IPS DF 19.7 (cell line): ENCODE results near the gene NAA35.
"Not testable (repeated sequence)": the region's sequence is repeated elsewhere in the genome, so short reads cannot be mapped to it uniquely, and the experiment has no call there.

Source experiments
- DNase-seq: peaks from one replicate; pipeline ENCODE4 v3.0.0-alpha.2; 2013; ENCODE audit warnings: low read depth, low spot score

Gene NAA35

DNA sequence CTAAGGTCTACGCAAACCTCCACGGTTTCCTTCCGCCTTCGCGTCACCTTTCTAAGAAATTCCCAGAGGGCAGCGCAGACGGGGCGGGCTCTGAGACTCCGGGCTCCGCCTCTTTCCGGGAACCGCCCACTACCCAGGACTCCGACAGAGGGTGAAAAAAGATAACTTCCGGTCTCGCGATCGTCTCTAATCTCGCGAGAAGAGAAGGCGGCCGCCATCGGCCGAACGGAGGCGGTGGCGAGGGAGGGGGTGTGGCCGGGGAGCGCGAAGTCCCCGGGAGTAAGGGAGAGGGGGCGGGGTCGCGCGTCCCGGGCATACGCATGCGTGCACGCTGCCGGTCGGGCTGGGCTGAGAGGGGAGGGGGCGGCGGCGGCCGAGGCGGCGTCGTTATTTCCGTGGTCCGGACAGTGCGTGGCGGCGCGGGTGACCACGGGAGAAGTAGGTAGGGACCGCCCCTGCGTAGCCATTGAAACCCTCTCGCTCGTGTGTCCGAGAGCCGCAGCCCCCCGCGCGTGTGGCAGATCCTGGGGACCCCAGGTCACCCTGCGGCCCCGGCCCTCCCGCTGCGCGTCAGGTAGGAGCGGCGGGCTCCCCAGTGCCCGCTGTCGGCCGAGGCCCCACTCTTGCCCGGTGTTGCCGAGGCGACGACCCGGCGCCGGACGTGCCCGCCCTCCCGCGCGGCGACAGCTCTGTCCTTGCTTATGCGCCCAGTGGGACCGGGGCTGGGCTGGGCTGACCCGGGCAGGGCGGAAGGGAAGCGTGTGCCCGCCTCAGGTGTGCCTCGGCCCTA, at the start of gene NAA35:
NAA35 (plus strand) TSS at position 315 of the 790 bp plus-strand sequence. CDS start 1,014 bp downstream, outside the sequence.
- peak; percentile 88 for DNase-seq

DNA sequence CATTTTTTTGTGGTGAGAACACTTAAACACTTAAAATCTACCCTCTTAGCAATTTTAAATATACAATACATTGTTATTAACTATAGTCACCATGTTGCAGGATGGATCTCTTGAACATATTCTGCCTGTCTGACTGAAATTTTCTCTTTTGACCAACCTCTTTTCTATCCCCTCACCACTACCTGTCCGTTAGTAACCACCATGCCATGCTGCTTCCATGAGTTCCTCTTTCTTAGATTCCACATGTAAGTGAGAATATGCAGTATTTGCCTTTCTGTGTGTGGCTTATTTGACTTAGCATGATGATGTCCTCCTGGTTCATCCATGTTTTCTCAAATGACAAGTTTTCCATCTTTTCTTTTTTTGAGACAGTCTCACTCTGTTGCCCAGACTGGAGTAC, 48.5 kb upstream of the NAA35 start:
- no peak for DNase-seq

DNA sequence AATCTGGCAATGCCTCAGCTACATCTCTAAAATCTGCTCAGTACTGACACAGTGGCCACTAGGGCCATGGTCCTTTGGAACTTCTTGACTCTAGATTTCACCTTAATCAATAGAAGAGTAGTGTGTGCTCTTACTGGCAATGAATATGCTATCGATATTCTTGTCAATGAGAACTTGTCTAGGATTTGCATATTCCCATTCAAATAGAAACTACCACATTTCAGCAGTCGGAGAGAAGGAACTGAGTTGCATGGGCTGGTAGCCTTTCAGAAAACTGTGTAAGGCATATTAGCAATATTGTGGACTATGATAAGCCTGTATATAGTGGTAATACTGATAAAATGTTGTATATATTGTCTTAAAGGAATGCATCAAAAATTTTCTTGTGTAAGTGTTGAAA, 45.3 kb upstream of the NAA35 start:
- DNase-seq, result no peak

DNA sequence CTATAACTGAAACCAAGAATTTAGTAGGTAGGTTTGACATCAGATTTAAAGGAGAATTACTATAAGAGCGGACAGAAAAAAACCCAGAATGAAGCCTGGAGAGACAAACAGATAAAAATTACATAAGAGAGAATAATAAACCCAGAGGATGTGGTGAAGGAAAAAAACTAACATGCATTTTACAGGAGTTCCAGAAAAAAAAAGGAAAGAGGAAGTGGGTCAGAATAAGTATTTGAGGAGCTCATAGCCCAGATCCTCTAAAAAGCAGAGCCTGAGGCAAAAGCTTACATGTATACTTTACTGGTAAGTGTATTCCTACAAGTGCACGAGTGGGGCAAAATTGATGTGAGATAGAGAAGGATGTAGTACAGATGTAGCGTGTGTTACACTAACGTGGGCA, 43.1 kb upstream of the NAA35 start:
- no peak for DNase-seq

DNA sequence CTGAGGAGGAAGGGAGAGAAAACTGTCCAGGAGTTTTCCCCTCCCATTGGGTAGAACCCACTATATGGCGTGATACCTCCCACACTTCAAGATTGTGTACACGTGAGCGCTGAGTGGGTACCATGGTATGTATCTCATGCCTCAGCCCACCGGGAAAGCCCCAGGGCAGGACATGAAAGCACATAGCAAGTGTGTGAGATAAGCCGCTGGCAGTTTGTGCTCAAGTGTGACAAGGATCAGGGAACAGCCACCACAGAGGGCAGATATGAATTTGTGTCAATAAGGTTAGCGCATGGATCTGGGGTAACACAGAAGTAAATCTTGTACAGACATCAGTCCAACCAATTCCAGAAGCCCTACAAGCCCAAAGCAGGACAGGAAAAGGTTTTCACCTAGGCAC, 42.6 kb upstream of the NAA35 start:
- DNase-seq, result no peak

DNA sequence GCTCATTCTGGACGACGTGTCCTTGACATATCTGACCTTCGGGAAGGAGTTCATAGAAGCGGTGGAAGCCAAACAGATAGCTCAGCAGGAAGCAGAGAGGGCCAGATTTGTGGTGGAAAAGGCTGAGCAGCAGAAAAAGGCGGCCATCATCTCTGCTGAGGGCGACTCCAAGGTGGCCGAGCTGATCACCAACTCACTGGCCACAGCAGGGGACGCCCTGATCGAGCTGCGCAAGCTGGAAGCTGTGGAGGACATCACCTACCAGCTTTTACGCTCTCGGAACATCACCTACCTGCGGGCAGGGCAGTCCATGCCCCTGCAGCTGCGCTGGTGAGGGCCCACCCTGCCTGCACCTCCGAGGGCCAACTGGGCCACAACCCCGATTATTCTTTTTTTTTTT, 41.6 kb upstream of the NAA35 start:
- DNase-seq, result no peak

DNA sequence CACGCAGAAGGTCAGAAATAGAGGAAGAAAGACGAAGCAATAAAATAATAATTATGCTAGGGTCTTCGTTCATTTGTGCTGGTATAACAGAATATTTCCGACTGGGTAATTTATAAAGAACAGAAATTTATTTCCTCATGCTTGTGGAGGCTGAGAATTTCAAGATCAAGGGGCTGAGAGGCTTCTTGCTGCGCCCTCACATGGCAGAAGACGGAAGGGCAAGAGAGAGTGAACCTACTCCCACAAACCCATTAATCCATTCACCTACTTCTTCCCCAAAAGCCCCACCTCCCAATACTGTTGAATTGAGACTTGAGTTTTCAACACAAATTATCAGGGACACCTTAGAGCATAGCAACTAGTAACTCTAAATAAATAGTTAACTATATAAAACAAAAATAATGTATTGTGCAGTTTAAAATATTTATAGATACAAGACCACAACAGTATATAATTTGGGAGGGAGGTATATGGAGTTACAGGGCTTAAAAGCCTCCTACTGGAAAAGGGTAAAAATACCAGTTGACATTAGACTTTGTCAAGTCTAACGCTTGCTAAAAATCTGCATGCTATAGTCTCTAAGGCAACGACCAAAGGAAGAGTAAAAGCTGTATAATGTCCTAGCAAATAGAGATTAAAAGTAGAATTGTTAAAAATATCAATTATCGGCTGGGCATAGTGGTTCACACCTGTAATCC, 40.3 kb upstream of the NAA35 start:
- DNase-seq, result peak; percentile 9

DNA sequence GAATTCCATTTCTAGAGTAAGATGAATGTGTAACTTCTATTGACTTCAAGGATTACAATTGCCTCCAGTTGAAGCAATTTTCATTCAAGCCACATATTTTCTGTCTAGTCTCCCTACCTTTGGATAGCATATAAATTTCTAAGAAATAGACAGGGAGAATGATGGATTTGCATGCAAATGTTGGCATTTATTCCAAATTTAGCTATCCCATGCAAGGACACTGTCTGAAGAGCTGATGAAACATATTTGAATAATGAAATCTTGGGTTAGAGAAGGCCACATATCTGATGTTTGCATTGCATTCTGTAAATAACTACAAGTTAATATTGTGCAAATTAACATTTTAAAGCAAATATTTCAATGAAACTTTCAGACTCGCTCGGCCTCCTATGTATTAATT, 36.0 kb upstream of the NAA35 start:
- no peak for DNase-seq

DNA sequence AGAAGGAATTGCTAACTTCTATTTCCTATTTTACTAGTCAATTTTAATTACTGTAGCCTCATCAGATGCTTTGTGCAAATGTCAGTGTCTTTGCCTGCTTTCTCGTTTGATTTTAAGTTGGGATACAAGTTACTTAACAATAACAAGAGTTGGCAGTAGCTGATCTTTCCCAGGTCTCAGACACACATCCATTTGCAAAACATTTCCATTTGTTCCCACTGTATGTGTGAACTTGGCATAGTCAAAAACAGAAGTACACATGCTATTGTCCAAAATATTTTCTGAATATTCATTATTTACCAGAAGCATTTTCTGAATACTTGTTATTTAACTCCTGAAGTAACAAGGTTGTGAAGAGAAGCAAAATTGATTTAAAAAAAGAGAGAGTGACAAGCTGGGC, 35.0 kb upstream of the NAA35 start:
- no peak for DNase-seq

DNA sequence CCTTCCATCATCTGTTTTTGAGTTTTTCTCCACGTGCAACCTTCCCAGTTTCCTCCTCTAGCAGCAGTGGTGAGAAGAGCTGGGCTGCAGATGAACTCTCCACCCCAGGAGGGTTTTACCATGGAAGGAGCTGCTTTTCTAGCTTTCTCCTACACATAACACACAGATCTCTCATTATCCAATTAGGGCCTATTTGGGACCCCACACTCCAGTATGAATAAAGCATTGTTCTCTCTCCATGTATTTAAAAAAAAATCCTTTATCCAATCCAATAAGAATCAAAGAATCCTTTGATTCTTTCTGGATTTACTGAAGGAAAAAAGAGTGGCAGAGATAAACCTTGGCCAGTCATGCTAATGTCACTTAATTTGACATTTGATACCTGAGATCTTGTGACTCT, 31.6 kb upstream of the NAA35 start:
- DNase-seq, result no peak

DNA sequence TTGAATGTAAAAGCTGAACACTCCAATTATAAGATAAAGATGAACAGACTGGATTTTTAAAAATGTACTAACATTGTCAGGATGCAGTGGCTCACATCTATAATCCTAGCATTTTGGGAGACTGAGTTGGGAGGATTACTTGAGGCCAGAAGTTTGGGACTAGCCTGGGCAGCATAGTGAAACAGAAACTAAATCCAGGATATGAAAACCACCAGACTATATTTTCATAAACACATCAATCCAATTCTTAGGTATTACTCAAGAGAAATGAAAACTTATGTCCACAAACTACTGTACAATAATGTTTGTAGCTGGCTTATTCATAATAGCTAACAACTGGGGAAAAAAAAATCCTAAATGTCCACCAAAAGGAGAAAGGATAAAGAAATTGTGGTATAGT, 26.8 kb upstream of the NAA35 start:
- DNase-seq, result no peak

DNA sequence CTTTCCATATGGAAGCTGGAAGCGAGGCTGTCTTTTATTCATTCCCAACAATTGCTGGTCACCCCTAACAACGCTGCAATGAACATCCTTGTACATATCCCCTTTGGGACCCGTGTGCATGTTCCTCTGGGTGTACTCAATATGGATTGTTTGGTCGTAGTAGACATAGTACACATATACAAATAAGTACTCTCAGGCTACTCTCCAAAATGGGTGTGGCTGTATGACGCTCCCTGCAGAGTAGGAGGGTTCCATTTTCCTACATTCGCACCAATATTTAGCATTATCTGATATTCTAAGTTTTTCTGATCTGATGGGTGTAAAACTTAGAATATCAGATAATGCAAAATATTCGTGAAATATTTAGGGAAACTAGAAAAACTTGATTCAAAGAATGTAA, 23.2 kb upstream of the NAA35 start:
- DNase-seq, result no peak

DNA sequence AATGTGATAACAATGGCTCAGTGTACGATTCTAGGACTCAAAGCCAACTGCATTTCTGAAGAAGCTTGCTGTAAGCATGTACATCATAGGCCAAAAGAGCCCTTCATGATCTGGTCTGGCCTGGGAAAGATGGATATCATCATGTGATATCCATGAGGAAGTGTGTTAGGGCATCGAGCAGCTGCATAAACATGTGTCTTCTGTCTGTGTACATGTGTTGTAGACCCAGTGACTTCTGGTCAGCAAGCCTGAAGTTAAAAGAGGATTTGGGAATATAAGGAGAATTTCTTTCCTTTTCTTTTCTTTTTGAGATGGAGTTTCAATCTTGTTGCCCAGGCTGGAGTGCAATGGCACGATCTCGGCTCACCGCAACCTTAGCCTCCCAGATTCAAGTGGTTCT, 15.5 kb upstream of the NAA35 start:
- no peak for DNase-seq

DNA sequence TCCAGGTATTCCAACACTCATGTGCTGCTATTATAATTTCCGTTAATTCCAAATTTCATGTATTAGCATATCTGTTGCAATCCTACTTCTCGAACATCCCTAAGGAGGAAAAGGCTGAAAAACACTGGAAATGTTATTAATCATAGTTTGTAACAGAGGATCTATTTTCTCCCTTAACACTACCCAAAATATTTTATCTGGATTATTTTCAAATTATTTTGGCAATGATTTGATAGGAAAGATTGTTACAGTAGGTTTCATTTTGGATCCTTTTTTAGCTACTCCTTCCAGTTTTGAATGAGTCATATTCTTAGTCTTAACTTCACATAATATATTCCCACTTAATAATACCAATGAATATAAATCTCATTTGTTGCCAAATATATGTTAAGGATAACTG, 13.9 kb upstream of the NAA35 start:
- DNase-seq, result no peak

DNA sequence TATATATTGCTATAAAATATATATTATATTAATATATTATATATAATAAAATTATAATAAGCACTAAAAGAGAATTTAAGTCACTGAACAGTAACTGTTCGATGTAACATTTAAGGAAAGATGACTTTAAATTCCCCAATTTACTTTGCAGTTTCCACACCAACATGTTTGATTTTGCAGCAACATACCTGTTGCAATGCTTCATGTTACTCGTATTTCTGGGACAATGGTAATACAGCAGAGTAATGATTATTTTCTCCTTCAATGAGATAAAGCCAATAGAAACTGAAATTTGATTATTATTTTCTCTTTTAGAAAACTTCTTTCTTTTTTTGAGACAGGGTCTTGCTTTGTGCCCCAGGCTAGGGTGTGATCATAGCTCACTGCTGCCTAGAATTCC, 9.5 kb upstream of the NAA35 start:
- no peak for DNase-seq

DNA sequence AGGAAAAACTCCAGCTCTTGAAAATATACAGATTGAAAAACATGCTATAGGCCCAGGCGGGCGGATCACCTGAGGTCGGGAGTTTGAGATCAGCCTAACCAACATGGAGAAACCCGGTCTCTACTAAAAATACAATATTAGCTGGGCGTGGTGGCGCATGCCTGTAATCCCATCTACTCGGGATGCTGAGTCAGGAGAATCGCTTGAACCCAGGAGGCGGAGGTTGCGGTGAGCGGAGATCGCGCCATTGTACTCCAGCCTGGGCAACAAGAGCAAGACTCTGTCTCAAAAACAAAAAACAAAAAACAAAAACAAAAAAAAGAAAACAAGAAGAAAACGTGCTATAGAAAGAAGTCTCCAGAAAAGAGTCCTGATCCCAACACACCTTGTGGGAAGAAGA, 5.0 kb upstream of the NAA35 start:
- not testable (repeated sequence) for DNase-seq

DNA sequence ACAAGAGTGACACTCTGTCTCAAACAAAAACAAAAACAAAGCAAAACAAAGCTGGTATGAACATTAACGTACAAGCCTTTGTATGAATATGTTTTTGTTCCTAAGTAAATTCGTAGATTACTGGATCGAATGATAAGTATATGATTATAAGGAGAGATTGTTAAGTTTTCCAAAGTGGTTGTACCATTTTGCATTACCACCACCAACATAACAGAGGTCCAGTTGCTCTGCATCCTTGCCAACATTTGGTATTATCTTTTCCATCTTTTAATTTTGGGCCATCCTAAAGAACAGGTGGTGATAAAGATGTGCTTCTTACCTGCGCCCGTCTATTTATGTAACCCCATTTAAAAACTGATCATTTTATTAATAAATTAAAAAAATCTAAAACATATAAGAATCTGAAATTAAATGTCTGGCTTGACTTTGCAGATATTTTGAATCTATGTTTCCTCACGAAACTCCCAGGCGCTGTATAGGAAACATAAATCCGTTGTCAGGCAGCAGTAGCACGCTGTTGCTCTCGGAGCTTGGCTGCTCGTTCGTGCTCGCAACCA, 593 bp upstream of the NAA35 start:
- no peak for DNase-seq

DNA sequence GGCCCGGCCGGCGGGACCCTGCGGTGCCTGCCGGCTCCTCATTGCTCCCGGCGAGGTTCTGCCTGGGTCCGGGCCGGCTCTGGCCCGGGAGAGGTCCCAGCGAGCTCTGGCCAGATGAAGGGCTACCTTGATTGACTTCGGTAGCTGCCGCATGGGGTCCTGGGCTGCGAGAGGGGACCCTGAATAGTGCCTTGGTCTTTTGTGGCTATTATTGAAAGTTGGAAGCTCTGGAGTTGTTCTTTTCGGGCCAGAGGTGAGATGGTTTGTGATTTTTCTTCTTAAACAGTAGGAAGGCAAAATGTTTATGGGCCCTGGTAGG, 635 bp downstream of the NAA35 start:
- DNase-seq, result no peak

DNA sequence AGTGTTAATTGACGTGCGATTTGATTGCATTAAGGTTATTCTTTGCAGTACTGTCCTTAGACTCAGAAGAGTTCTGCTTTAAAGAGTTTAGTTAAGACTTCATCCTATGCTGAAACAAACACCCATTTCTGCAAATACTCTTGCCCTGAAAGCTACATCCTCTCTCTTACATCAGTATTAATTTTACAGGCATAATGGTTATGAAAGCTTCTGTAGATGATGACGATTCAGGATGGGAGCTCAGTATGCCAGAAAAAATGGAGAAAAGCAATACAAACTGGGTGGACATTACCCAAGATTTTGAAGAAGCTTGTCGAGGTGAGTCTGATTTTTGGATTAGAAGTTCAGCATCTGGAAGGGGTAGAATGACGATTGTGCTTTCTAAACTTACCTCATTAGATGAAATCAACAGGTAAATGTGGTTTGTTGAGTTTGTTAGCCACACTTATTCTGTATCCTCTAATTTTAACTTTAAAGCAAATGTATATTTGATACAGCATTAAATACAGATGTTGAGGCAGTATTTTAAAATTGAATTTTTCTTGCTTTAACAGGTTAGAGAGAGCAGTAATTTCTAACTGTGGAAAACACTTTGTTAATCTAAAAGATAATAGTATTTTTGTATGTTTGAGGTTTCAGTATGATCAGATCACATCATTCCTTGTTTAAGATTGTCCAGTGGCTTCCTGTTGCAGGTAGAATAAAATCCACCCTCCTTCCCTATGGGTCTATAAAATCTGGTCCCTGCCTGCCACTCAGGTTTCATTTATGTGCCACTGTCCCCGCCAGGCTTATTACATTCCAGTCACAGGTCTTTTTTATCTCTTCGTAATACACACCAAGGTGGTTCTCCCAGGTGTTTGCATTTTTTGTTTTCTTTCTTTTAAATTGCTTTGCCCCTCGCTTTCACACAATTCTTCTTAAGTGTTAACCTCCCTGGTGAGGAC, 1.3 kb downstream of the NAA35 start:
- DNase-seq, result no peak

DNA sequence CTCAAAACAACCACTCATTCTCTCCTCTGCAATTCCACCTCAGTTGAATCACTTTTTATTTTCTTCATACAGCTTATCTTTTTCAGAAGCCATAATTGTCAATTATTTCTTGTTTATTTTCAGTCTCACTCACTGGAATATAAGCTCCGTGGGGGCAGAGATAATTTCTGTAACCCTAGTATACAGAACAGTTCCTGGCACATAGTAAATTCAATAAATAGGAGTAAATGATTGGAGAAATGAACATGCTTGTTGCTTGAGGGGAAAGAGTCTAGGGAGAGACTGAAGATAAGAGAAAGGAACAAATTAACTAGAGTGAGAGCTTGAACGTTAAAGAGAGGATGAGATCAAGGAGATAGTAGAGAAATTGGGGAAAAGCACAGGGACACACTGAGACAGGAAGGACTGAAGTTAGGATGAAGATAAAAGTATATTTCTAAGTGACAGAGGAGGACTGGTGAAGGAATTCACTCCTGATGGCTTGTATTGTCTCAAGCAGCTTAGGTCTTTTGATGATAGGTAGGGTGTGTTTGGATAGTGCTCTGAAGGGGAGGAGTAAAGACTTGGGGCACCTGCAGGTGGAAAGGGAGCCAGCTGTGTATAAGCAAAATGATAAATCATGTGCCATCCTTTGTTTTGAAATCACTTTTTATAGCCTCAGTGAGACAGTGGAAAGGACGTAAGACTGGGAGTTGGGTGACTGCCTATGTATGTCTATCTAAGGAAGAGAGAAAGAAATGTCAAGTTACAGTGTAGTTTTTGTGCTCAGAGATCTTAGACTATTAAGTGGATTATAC, 2.2 kb downstream of the NAA35 start:
- DNase-seq, result no peak

DNA sequence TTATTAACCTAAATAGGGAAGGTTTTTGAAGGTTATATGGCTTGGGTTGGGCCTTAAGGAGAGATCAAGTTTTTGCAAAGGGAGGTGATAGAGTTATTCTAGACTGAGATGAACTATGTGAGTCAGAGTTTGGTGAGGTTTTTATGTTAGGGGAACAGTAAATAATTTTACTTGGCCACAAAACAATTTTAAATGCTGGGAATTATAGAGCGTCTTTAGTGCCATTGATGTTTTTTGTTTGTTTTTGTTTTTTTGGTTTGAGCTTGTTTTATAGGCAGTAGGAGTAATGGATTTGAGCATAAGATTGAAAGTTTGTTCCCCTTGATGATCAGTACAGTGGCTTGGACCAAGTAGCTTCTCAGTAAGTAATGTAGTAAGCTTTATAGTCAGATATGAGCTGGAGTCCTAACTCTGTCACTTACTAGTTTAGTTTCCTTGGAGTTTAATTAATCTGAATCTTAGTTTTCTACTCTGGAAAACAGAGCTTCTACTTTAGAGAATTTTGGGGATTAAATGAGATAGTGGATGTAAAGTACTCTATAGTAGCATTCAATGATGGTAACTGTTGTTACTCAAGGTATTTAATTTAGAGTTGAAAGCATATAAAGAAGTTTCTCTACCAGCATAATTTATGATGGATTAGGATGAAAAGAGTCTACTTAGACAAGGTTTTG, 2.9 kb downstream of the NAA35 start:
- DNase-seq, result no peak
